ENCODE data around the gene ZNF205. TPM values are rescaled to one million over a fixed set of nuclear protein-coding genes. Genes with fewer than 3 reads are reported as not detected.

Gene ZNF205
- total RNA-seq, 1 experiment from 2014 or later, result 17.0 TPM

DNA sequence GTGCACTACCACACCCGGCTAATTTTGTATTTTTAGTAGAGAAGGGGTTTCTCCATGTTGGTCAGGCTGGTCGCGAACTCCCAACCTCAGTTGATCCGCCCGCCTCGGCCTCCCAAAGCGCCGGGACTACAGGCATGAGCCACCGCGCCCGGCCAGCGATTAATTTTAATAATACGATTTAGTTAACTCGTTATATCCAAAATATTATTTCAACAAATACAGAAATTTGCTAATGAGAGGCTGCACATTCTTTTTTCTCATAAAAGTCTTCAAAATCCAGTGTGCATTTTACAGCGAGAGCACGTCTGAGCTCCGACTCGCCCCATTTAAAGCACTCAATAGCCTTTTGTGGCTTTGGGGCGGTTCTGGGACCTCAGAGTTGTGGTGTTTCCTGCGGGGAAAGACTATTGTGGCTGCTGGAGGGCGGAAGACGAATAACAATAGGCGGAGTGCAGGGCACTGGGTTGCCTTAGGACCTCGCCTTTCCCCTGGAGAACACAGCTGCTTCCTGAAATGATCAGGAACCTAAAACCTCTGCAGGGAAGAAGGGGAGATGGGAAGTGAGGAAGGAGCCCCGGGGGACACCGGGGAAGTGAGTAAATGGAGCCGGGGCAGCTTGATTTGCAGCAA is 10.4 kb upstream of the ZNF205 start (continued):
- no peak for TF ChIP-seq REST (IDR thresholded peaks at IDR 0.05; ENCODE audit: low read depth)
- TF ChIP-seq SRF (IDR thresholded peaks at IDR 0.05; ENCODE audit: low read depth), result no peak
- no peak for TF ChIP-seq EGR1 (IDR thresholded peaks at IDR 0.05; ENCODE audit: low read depth)
- TF ChIP-seq EZH2 (IDR thresholded peaks at IDR 0.05), result no peak
- no peak for TF ChIP-seq CBX3 (IDR thresholded peaks at IDR 0.05; ENCODE audit: low read depth)
- TF ChIP-seq SP1 (IDR thresholded peaks at IDR 0.05; ENCODE audit: low read depth), result no peak
- TF ChIP-seq ZNF274 (IDR thresholded peaks at IDR 0.05; ENCODE audit: low read depth, low read length), result no peak
- no peak for TF ChIP-seq JUND (IDR thresholded peaks at IDR 0.05)

DNA sequence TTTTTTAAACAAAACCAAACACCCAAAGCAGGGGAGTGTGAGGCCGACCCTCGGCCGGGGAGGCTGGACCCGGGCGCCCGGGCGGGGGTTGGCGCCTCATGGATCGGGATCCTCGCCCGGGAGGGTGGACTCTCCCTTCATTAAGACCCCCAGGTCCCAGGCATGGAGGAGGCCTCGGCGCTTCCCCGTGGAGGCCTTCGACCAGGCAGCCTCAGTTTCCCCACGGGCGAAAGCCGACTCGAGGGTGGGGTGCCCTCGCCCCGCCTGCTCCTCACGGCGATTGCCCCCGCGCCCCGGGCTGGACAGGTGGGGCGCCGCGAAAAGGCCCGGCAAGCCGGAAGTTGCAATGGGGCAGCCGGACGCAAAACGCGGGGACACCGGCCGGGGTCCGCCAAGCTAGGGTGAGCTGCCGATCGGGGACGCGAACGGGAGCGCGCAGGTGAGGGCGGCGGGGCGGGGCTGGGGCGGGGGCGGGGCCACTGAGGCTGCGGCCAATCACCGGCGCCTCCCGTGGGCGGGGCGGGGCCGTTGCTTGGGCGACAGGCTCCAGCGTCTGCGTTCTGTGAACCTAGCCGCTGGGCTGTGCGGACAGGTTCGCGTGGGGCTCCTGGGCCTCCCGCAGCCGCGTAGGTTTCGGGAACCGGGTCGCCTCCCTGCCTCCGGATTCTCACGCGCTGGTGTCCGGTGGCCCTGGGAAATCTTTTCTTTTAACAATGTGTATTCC is 6.0 kb upstream of the ZNF205 start:
- DNase-seq (ENCODE audit: low read depth, low spot score) (peak; percentile 84), ATAC-seq (peak; percentile 92)
- Histone ChIP-seq H3K36me3 (ENCODE audit: control insufficient read depth in 1 of 2, insufficient read depth in 2 of 2, low read length in 2 of 2) (no peaks in the 10 kb centered on the region), H3K27ac (ENCODE audit: low read depth, low read length) (peak overlapping the region; percentile 86), H3K9me2 (ENCODE audit: insufficient read depth) (no peaks in the 10 kb centered on the region), H3K4me2 (ENCODE audit: low read length) (peak overlapping the region; percentile 90), H2AFZ (ENCODE audit: low read depth, low read length, poor library complexity, severe bottlenecking) (no peak overlapping the region), H3K9me3 (ENCODE audit: control insufficient read depth in 1 of 2, insufficient read depth in 1 of 2, low read depth in 1 of 2, low read length in 2 of 2) (no peaks in the 10 kb centered on the region), H4K20me1 (ENCODE audit: insufficient read depth) (no peaks in the 10 kb centered on the region), H3K9ac (ENCODE audit: low read length) (peak overlapping the region; percentile 84), H3K4me1 (ENCODE audit: control insufficient read depth in 1 of 2, insufficient read depth in 2 of 2, low read length in 2 of 2) (peaks cover 6 to 24% of the 10 kb centered on the region in 2 experiments; a peak in 3 of 4 replicates), H3K27me3 (ENCODE audit: insufficient read depth, low read length) (no peaks in the 10 kb centered on the region), H3K79me2 (ENCODE audit: insufficient read depth, low read length) (no peaks in the 10 kb centered on the region), H3K4me3 (replicated peaks in 1 of 2; ENCODE audit: low read depth in 1 of 2, low read length in 2 of 2) (peak overlapping the region; percentile 62 to 74)
- POLR2A ChIA-PET, result interaction anchor here (0.6 to 0.7 kb wide), 4 partner anchors 9 to 376 kb away, joined by 3 to 7 read pairs (median 4); no protein-coding TSS in a partner anchor
- intact Hi-C loops (cut with micrococcal nuclease), result no loop called here
- CTCF ChIA-PET, result interaction anchor here (0.6 to 1.9 kb wide), 5 partner anchors 9 to 47 kb away, joined by 3 to 5 read pairs (median 3); no protein-coding TSS in a partner anchor
- RAD21 ChIA-PET (ENCODE audit: low non-redundant PET in 1 of 2, low total read pairs in 2 of 2, uncharacterized antibody in 2 of 2, unreplicated experiment in 2 of 2), result interaction anchor here in 1 of 2 experiments (0.6 kb wide), 1 partner anchor 32 kb away, joined by 7 read pairs; no protein-coding TSS in a partner anchor
- no peak; the same call in 1 of the 2 replicates for TF ChIP-seq ELF1 (IDR thresholded peaks at IDR 0.05; ENCODE audit: borderline replicate concordance, low read depth)
- TF ChIP-seq POLR2A (IDR thresholded peaks at IDR 0.05; ENCODE audit: borderline replicate concordance, extremely low read depth, insufficient read depth, insufficient read length), result peak; percentile 52
- TF ChIP-seq POLR2AphosphoS5 (IDR thresholded peaks at IDR 0.05; ENCODE audit: low read depth, low read length), result peak; percentile 88
- TF ChIP-seq RAD21 (IDR thresholded peaks at IDR 0.05; ENCODE audit: low read depth), result no peak
- 0 out of 2 replicates have a peak, but pooled peaks have one; percentile 22 for TF ChIP-seq SP1 (IDR thresholded peaks at IDR 0.05; ENCODE audit: low read depth)
- peak; percentile 70; the same call in 1 of the 2 replicates for TF ChIP-seq ZFX (IDR thresholded peaks at IDR 0.05)
- TF ChIP-seq TCF7L2 (IDR thresholded peaks at IDR 0.05; ENCODE audit: borderline replicate concordance, extremely low read depth, insufficient read depth, insufficient read length), result peak; percentile 68
- no peak for TF ChIP-seq CEBPB (IDR thresholded peaks at IDR 0.05; ENCODE audit: low read depth)
- TF ChIP-seq EGR1 (IDR thresholded peaks at IDR 0.05; ENCODE audit: low read depth), result peak; percentile 49; the same call in 1 of the 2 replicates
- TF ChIP-seq EZH2 (IDR thresholded peaks at IDR 0.05), result no peak
- peak; percentile 46; the same call in 1 of the 2 replicates for TF ChIP-seq SIN3A (IDR thresholded peaks at IDR 0.05; ENCODE audit: low read depth)
- 0 out of 2 replicates have a peak, but pooled peaks have one; percentile 14 for TF ChIP-seq CBX3 (IDR thresholded peaks at IDR 0.05; ENCODE audit: low read depth)
- TF ChIP-seq MAX (IDR thresholded peaks at IDR 0.05), result peak; percentile 71
- no peak for TF ChIP-seq JUND (IDR thresholded peaks at IDR 0.05)
- TF ChIP-seq YY1 (IDR thresholded peaks at IDR 0.05; ENCODE audit: extremely low read depth, insufficient replicate concordance, low read depth, low read length), result peak; percentile 74
- no TSS peak for BruUV-seq (replicated peaks)
